Type B pancreatic cell (in vitro differentiated cells): ENCODE measurements around the gene SEMA3D. TPM values are rescaled to one million over a fixed set of nuclear protein-coding genes. Genes with fewer than 3 reads are reported as not detected.

ENCODE experiments used
- DNase-seq: peaks from one replicate; pipeline ENCODE4 v3.0.0; 2021; ENCODE audit warnings: mixed read lengths; ENCODE audit not compliant: unreplicated experiment; ENCODE audit errors: extremely low spot score
- H3K27ac Mint-ChIP-seq: 2 replicates; pipeline ENCODE4 v1.8.0; 2021; ENCODE audit warnings: mild to moderate bottlenecking, mixed read lengths
- H3K27me3 Mint-ChIP-seq: 2 replicates; pipeline ENCODE4 v1.8.0; 2021; ENCODE audit warnings: mixed read lengths
- H3K36me3 Mint-ChIP-seq: 2 replicates; pipeline ENCODE4 v1.8.0; 2021; ENCODE audit warnings: mixed read lengths
- H3K4me1 Mint-ChIP-seq: one replicate; pipeline ENCODE4 v1.8.0; 2021; ENCODE audit warnings: mixed read lengths; ENCODE audit not compliant: unreplicated experiment
- H3K4me3 Mint-ChIP-seq: 2 replicates; pipeline ENCODE4 v1.8.0; 2021; ENCODE audit warnings: mild to moderate bottlenecking, mixed read lengths
- H3K9me3 Mint-ChIP-seq: 2 replicates; pipeline ENCODE4 v1.8.0; 2021; ENCODE audit warnings: mixed read lengths
- total RNA-seq: library from RNA; stranded (reverse); gene quantifications from 2 replicates; pipeline ENCODE4 v1.2.1, GENCODE V29; 2021; ENCODE audit warnings: low replicate concordance
- TF ChIP-seq, protein P1 (sequence below): fragments of 200-600 bp; sonication (generic); conservative IDR thresholded peaks from 2 replicates; pipeline ENCODE4 v1.5.0; 2021; ENCODE audit warnings: antibody characterized with exemption, mild to moderate bottlenecking

The SEMA3D gene
- total RNA-seq, 1 donor from 2014 or later, result 52.9 TPM

DNA sequence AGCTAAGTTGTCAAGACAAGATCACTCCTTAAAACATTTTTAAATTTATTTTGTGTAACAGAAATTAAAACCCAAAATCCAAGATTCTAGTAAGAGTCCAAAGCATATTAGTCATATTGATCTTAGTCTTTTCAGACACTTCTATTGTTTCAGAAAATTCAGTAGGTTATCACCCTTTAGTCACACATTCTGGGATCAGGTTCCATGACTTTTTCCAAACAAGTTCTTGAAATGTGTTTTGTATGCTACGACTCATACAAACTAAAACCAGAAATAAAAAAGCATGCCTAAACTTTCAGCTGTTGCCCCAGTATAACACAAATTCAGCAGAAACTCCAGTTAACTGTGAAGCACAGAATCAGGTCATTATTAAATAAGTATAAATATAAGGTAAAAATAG, 10.7 kb downstream of the SEMA3D start:
- H3K27me3 Mint-ChIP-seq, result no peaks in the 10 kb centered on the region
- H3K27ac Mint-ChIP-seq, result no peak overlapping the region
- TF ChIP-seq, protein P1, sequence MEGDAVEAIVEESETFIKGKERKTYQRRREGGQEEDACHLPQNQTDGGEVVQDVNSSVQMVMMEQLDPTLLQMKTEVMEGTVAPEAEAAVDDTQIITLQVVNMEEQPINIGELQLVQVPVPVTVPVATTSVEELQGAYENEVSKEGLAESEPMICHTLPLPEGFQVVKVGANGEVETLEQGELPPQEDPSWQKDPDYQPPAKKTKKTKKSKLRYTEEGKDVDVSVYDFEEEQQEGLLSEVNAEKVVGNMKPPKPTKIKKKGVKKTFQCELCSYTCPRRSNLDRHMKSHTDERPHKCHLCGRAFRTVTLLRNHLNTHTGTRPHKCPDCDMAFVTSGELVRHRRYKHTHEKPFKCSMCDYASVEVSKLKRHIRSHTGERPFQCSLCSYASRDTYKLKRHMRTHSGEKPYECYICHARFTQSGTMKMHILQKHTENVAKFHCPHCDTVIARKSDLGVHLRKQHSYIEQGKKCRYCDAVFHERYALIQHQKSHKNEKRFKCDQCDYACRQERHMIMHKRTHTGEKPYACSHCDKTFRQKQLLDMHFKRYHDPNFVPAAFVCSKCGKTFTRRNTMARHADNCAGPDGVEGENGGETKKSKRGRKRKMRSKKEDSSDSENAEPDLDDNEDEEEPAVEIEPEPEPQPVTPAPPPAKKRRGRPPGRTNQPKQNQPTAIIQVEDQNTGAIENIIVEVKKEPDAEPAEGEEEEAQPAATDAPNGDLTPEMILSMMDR, result no peak
- DNase-seq, result no peak
- H3K4me3 Mint-ChIP-seq, result no peak overlapping the region
- peaks cover 10% of the 10 kb centered on the region for H3K9me3 Mint-ChIP-seq
- H3K4me1 Mint-ChIP-seq, result peaks cover 6% of the 10 kb centered on the region
- peaks cover 28% of the 10 kb centered on the region for H3K36me3 Mint-ChIP-seq

DNA sequence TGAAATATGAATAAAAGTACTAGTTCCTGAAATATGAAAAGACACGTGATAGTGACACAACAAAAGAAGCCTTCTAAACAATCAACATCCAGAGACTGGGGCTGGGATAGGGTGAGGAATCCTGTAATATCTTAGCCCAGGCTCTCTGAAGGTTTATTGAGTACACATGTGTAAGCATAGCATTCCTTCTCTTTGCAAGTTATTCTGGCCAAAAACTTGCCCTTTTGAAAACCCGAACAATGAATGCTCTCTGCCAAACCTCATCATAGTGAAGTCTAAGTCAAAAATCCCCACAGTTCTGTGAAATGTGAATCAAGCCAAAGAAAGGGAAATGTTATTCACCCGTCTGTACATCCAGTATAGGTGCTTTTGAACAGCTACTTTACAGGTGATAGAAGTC, 11.6 kb downstream of the SEMA3D start:
- H3K27ac Mint-ChIP-seq, result no peak overlapping the region
- peaks cover 6% of the 10 kb centered on the region for H3K4me1 Mint-ChIP-seq
- H3K9me3 Mint-ChIP-seq, result peaks cover 10% of the 10 kb centered on the region

DNA sequence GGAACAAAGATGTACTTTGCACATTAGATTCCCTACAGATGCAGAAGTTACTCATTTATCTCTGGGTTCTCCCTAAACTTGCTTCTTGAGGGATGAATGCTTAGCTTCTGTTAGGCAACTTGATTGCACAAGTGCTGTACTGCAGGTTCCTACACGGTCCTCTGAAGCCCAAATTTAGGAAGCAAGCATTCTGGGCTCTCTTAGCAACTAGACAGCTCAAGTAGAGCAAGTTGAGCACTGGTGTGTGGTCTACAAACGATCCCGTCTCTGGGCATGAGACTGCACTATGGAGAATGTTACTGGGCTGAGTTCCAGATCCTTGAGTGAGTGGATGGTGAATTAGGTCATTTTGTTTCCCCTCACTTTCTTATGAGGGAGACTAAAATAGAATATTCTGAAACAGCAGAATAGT, 14.3 kb downstream of the SEMA3D start:
- no peak overlapping the region for H3K27ac Mint-ChIP-seq
- H3K4me1 Mint-ChIP-seq, result peaks cover 6% of the 10 kb centered on the region
- TF ChIP-seq, protein P1, result no peak
- no peak overlapping the region for H3K4me3 Mint-ChIP-seq
- H3K27me3 Mint-ChIP-seq, result no peaks in the 10 kb centered on the region
- peaks cover 6% of the 10 kb centered on the region for H3K36me3 Mint-ChIP-seq
- H3K9me3 Mint-ChIP-seq, result no peaks in the 10 kb centered on the region
- no peak for DNase-seq

More for the DNA sequence above, 11.6 kb downstream of the SEMA3D start:
- Mint-ChIP-seq H3K36me3 (peaks cover 23% of the 10 kb centered on the region), H3K27me3 (no peaks in the 10 kb centered on the region), H3K4me3 (no peak overlapping the region)
- TF ChIP-seq, protein P1, result no peak
- DNase-seq, result no peak

DNA sequence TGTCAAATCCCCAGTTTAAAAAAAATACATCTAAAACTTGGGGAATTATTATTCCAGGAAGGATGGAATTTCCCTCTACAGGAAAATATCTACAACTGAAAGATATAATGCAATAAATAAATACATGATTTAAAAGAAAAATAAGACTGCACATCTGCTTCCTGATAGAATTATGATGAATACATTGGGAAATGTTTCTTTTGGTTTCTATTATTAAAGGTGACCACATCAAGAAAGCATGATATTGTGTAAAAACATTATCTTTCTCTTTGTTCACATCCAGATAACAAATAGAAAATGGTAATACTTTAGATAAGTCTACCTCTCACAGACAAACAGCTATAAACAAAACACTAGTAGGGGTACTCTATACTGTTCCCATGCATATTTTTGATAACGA, 19.2 kb downstream of the SEMA3D start:
- H3K27me3 Mint-ChIP-seq, result no peaks in the 10 kb centered on the region
- TF ChIP-seq, protein P1, result no peak
- no peak for DNase-seq
- no peaks in the 10 kb centered on the region for H3K36me3 Mint-ChIP-seq
- H3K4me3 Mint-ChIP-seq, result no peak overlapping the region
- H3K4me1 Mint-ChIP-seq, result peaks cover 3% of the 10 kb centered on the region
- no peak overlapping the region for H3K27ac Mint-ChIP-seq
- no peaks in the 10 kb centered on the region for H3K9me3 Mint-ChIP-seq

DNA sequence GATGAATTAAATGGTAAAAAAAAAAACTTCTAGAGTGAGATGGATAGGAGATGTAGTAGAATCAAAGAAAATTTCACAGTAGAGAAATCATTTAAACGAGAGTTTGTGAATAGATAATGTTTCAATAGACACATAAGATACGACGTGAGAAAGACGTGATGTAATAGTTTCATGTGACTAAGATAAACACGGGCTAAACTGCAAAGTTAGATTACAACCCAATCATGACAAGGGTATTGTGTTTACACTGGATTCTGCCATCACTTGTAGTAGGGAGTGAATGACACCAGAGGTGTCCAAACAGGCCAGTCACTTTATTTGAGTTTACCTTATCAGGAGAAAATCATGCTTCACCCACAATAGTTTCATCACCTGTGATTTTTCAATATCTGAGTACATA, 21.6 kb downstream of the SEMA3D start:
- peaks cover 2% of the 10 kb centered on the region for H3K36me3 Mint-ChIP-seq
- TF ChIP-seq, protein P1, result no peak
- H3K9me3 Mint-ChIP-seq, result no peaks in the 10 kb centered on the region
- no peak for DNase-seq
- H3K4me1 Mint-ChIP-seq, result peaks cover 5% of the 10 kb centered on the region
- no peak overlapping the region for H3K27ac Mint-ChIP-seq
- H3K4me3 Mint-ChIP-seq, result no peak overlapping the region
- H3K27me3 Mint-ChIP-seq, result no peaks in the 10 kb centered on the region

DNA sequence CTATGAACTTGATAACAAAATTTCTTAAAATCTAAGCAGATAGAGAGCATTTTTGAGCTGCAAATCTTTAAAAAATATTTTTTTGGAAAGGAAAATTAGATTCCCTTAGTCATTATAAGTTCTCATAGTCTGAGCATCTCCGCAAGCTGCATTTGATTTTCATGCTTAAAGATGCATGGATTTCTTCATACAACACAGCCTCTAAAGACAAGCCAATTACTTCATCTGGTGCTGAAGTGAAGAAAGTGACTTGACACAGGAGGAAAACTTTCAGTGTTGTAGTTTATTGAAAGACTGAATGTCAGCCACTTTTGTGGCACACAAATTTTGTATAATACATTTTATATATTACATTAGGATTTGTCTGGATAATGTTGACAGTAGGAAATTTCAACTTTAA, 22.5 kb downstream of the SEMA3D start:
- Mint-ChIP-seq H3K9me3 (peaks cover 2% of the 10 kb centered on the region), H3K4me3 (no peak overlapping the region), H3K27me3 (no peaks in the 10 kb centered on the region), H3K36me3 (peaks cover 8% of the 10 kb centered on the region), H3K4me1 (peaks cover 5% of the 10 kb centered on the region), H3K27ac (no peak overlapping the region)
- TF ChIP-seq, protein P1, result no peak
- no peak for DNase-seq
